GM06990 (cell line): Measurements from ENCODE around the gene EZH2.

Source experiments
- DNase-seq: peaks from one replicate; pipeline ENCODE4 v3.0.0-alpha.2; 2011; ENCODE audit not compliant: insufficient read length; ENCODE audit errors: extremely low read depth
- H3K27me3 ChIP-seq: replicated peaks from 2 replicates; pipeline ENCODE4 v1.6.0; 2011; ENCODE audit warnings: low read length; ENCODE audit not compliant: control insufficient read depth, insufficient read depth
- H3K36me3 ChIP-seq: 2 replicates; pipeline ENCODE4 v1.5.1; 2011; ENCODE audit warnings: low read length; ENCODE audit not compliant: control insufficient read depth, insufficient read depth
- H3K4me3 ChIP-seq: replicated peaks from 2 replicates; pipeline ENCODE4 v1.5.1; 2011; ENCODE audit warnings: low read depth, mild to moderate bottlenecking, control low read depth, low read length
- CTCF ChIP-seq: IDR thresholded peaks from 2 replicates; pipeline ENCODE4 v1.5.1; 2011; ENCODE audit warnings: low read length, control low read depth, mild to moderate bottlenecking, inconsistent platforms; ENCODE audit not compliant: insufficient read depth, poor library complexity, severe bottlenecking

EZH2 gene

GRCh38 chr7:148911626-148912025, 27.5 kb upstream of the EZH2 start:
- no peak for TF ChIP-seq CTCF
- no peaks in the 10 kb centered on the region for H3K27me3 ChIP-seq
- no peak for DNase-seq
- H3K4me3 ChIP-seq = no peak overlapping the region
- no peaks in the 10 kb centered on the region for H3K36me3 ChIP-seq

- no peaks in the 10 kb centered on the region for H3K27me3 ChIP-seq
- no peak for TF ChIP-seq CTCF
- H3K4me3 ChIP-seq = no peak overlapping the region
- DNase-seq = no peak
- H3K36me3 ChIP-seq = no peaks in the 10 kb centered on the region
Observed at GRCh38 chr7:148909568-148909967, 25.5 kb upstream of the EZH2 start.

- Histone ChIP-seq H3K27me3 (no peaks in the 10 kb centered on the region), H3K4me3 (no peak overlapping the region), H3K36me3 (no peaks in the 10 kb centered on the region)
- TF ChIP-seq CTCF = no peak
- no peak for DNase-seq
Observed at GRCh38 chr7:148906707-148907498, 22.8 kb upstream of the EZH2 start.

GRCh38 chr7:148905093-148905666, 21.1 kb upstream of the EZH2 start:
- H3K27me3 ChIP-seq = no peaks in the 10 kb centered on the region
- no peak overlapping the region for H3K4me3 ChIP-seq
- no peak for DNase-seq
- no peak for TF ChIP-seq CTCF
- no peaks in the 10 kb centered on the region for H3K36me3 ChIP-seq

- DNase-seq = no peak
- no peak overlapping the region for H3K4me3 ChIP-seq
- no peaks in the 10 kb centered on the region for H3K27me3 ChIP-seq
- TF ChIP-seq CTCF = no peak
- H3K36me3 ChIP-seq = no peaks in the 10 kb centered on the region
Observed at GRCh38 chr7:148903504-148903903, 19.4 kb upstream of the EZH2 start.
